ENCODE data around the gene FAM83D.

FAM83D gene

DNA sequence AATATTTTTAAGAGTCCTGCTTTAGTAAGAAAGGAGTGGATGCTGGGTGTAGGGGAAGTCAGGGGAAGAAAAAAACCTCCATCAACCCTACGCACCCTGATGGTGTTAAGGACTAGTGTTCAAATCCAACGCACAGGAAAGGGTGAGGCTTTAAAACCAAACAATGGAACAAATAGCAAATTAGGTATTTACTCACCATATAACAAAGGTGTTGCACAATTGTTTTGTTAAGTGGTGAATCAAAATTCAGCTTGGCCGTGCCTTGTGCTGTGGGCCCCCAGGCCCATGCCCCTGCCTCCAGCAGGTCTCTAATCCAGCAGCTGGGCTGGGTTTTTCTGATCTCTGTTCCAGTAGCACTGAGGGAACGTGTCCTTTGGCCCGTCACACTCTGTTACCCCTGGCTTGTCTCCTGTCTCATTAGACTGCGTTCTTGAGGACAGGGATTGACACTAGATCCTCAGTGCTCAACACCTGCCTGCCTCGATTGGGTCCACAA is 11.8 kb downstream of the FAM83D start:
- no peak for DNase-seq (ENCODE audit: low spot score)
- in situ Hi-C loops (cut with MboI; ENCODE audit: low pct_unique_long_range_greater_than_20kb, low sequenced_read_pairs, unreplicated experiment) = no loop called here
- TF ChIP-seq, protein P1, sequence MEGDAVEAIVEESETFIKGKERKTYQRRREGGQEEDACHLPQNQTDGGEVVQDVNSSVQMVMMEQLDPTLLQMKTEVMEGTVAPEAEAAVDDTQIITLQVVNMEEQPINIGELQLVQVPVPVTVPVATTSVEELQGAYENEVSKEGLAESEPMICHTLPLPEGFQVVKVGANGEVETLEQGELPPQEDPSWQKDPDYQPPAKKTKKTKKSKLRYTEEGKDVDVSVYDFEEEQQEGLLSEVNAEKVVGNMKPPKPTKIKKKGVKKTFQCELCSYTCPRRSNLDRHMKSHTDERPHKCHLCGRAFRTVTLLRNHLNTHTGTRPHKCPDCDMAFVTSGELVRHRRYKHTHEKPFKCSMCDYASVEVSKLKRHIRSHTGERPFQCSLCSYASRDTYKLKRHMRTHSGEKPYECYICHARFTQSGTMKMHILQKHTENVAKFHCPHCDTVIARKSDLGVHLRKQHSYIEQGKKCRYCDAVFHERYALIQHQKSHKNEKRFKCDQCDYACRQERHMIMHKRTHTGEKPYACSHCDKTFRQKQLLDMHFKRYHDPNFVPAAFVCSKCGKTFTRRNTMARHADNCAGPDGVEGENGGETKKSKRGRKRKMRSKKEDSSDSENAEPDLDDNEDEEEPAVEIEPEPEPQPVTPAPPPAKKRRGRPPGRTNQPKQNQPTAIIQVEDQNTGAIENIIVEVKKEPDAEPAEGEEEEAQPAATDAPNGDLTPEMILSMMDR (IDR thresholded peaks at IDR 0.05; ENCODE audit: extremely low read depth, insufficient read depth, missing control alignments) = no peak

GRCh38 chr20:38939686-38940085 is 13.5 kb downstream of the FAM83D start:
- no peak for DNase-seq (ENCODE audit: low spot score)
- TF ChIP-seq, protein P1 (IDR thresholded peaks at IDR 0.05; ENCODE audit: extremely low read depth, insufficient read depth, missing control alignments) = no peak
- in situ Hi-C loops (cut with MboI; ENCODE audit: low pct_unique_long_range_greater_than_20kb, low sequenced_read_pairs, unreplicated experiment) = no loop called here

DNA sequence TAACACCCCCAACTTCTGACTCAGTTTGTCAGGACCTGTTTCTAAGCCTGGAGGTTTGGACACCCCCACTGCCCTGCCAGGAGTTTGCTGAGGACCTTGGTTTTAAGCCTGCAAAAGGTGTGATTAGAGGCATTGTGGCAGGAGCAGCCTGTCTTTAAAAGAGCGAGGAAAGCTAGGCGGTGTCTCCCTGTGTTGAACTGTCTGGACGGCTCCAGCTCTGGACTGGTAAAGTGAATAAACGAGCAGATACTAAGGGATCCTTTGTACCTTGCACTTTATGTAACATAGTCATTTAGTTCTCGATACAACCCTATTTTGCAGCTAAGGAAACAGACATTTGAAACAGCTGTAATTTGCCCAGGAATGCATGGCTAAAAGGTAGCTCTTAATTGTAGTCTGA is 14.4 kb downstream of the FAM83D start:
- TF ChIP-seq, protein P1 (IDR thresholded peaks at IDR 0.05; ENCODE audit: extremely low read depth, insufficient read depth, missing control alignments) = no peak
- in situ Hi-C loops (cut with MboI; ENCODE audit: low pct_unique_long_range_greater_than_20kb, low sequenced_read_pairs, unreplicated experiment) = no loop called here
- no peak for DNase-seq (ENCODE audit: low spot score)

DNA sequence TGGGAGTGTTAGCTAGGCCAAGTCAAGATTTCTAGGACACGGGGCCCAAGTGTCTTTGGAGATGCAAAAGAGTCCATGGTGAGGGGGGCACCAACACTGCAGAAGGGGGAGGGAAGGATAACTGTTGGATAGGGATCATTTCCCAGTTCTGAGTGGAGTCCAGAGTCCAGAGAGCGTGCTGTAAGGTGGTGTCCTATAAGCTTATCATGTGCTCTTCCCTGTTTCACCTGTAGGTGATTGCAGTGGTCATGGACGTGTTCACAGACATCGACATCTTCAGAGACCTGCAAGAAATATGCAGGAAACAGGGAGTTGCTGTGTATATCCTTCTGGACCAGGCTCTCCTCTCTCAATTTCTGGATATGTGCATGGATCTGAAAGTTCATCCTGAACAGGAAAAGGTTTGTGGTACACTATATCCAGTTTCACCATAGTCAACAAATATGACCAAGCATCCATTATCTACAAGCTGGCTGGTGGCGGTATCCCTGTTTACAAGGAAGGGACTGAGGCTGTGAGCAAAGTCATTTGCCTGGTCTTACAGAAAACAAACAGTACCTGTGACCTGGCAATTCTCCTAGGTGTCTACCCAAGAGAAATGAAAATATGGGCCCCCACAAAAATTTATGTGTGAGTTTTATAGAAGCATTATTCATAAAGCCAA is 15.6 kb downstream of the FAM83D start:
- no peak for DNase-seq (ENCODE audit: low spot score)
- TF ChIP-seq, protein P1 (IDR thresholded peaks at IDR 0.05; ENCODE audit: extremely low read depth, insufficient read depth, missing control alignments) = no peak
- in situ Hi-C loops (cut with MboI; ENCODE audit: low pct_unique_long_range_greater_than_20kb, low sequenced_read_pairs, unreplicated experiment) = no loop called here

DNA sequence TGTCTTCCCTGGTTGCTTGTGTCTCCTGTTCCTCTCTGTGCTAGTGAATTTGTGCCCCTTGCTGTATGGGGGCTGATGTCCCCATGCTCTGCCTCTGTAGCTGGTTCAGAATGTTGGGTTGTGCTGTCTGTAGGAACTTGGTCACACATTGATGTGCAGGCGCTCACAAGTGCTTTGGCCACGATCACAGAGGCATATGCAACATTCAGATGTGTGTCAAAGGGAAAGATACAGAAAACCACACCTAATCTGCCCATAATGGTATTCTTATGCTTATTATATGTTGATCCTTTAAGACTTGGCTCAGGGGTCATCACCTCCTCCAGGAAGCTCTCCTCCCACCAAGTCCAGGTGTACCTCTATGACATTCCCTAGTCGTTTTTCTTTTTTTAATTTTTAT is 18.8 kb downstream of the FAM83D start:
- in situ Hi-C loops (cut with MboI; ENCODE audit: low pct_unique_long_range_greater_than_20kb, low sequenced_read_pairs, unreplicated experiment) = no loop called here
- DNase-seq (ENCODE audit: low spot score) = no peak
- TF ChIP-seq, protein P1 (IDR thresholded peaks at IDR 0.05; ENCODE audit: extremely low read depth, insufficient read depth, missing control alignments) = no peak

- in situ Hi-C loops (cut with MboI; ENCODE audit: low pct_unique_long_range_greater_than_20kb, low sequenced_read_pairs, unreplicated experiment) = no loop called here
- DNase-seq (ENCODE audit: low spot score) = no peak
- TF ChIP-seq, protein P1 (IDR thresholded peaks at IDR 0.05; ENCODE audit: extremely low read depth, insufficient read depth, missing control alignments) = no peak
These were observed 20.6 kb downstream of the FAM83D start for GRCh38 chr20:38946836-38947235.

Data from GM13977 (cell line).